GM23338 (cell line): ENCODE data around the gene FHIT. TPM values are rescaled to one million over a fixed set of nuclear protein-coding genes. Genes with fewer than 3 reads are reported as not detected.

Experiments
- ATAC-seq: fragments of 200-7000 bp; cut with Tn5 transposase; 3 replicates; pipeline ENCODE4 v1.9.1; 2020
- DNase-seq: peaks from one replicate; pipeline ENCODE4 v3.0.0-alpha.2; 2015; ENCODE audit warnings: low spot score
- H2AFZ ChIP-seq: fragments of 200-600 bp; sonication (generic); 2 replicates; pipeline ENCODE4 v1.8.0; 2016; ENCODE audit warnings: antibody characterized with exemption, mild to moderate bottlenecking, moderate library complexity
- H3F3A ChIP-seq: fragments of 200-600 bp; sonication (generic); replicated peaks from 2 replicates; pipeline ENCODE4 v1.8.0; 2017; ENCODE audit warnings: antibody characterized with exemption, mixed run types, low read depth
- H3K27ac ChIP-seq: fragments of 200-600 bp; sonication (generic); 2 replicates; pipeline ENCODE4 v1.6.1; 2016; ENCODE audit warnings: low read depth
- H3K27me3 ChIP-seq: fragments of 200-600 bp; sonication (generic); 2 replicates; pipeline ENCODE4 v1.8.0; 2016; ENCODE audit warnings: mild to moderate bottlenecking, mixed run types, moderate library complexity; ENCODE audit not compliant: insufficient read depth
- H3K36me3 ChIP-seq: fragments of 200-600 bp; sonication (generic); 2 replicates; pipeline ENCODE4 v1.8.0; 2016; ENCODE audit warnings: mild to moderate bottlenecking; ENCODE audit not compliant: insufficient read depth
- H3K4me1 ChIP-seq: fragments of 200-600 bp; sonication (generic); 2 replicates; pipeline ENCODE4 v1.8.0; 2016; ENCODE audit warnings: mild to moderate bottlenecking, moderate library complexity; ENCODE audit not compliant: insufficient read depth
- H3K4me2 ChIP-seq: fragments of 200-600 bp; sonication (generic); 2 replicates; pipeline ENCODE4 v1.7.1; 2017; ENCODE audit warnings: mixed run types
- H3K4me3 ChIP-seq: fragments of 200-600 bp; sonication (generic); 2 replicates; pipeline ENCODE4 v1.6.1; 2016; ENCODE audit warnings: mixed run types
- H3K79me2 ChIP-seq: fragments of 200-600 bp; sonication (generic); replicated peaks from 2 replicates; pipeline ENCODE4 v1.8.0; 2017; ENCODE audit warnings: mild to moderate bottlenecking; ENCODE audit not compliant: insufficient read depth
- H3K9me2 ChIP-seq: fragments of 200-600 bp; sonication (generic); 2 replicates; pipeline ENCODE4 v1.8.0; 2017; ENCODE audit not compliant: insufficient read depth
- H4K20me1 ChIP-seq: fragments of 200-600 bp; sonication (generic); replicated peaks from 2 replicates; pipeline ENCODE4 v1.8.0; 2017; ENCODE audit warnings: mild to moderate bottlenecking; ENCODE audit not compliant: insufficient read depth
- H3K27ac Mint-ChIP-seq: 2 replicates; pipeline ENCODE4 v1.8.0; 2020; ENCODE audit warnings: inconsistent platforms, mild to moderate bottlenecking, moderate library complexity, mixed read lengths
- H3K27me3 Mint-ChIP-seq: 3 replicates; pipeline ENCODE4 v1.8.0; 2022; ENCODE audit warnings: low read depth, mild to moderate bottlenecking, moderate library complexity, mixed read lengths, inconsistent platforms; ENCODE audit not compliant: insufficient read depth, poor library complexity
- H3K36me3 Mint-ChIP-seq: 3 replicates; pipeline ENCODE4 v1.8.0; 2021; ENCODE audit warnings: low read depth, mild to moderate bottlenecking, inconsistent platforms, moderate library complexity, mixed read lengths
- H3K4me1 Mint-ChIP-seq: 3 replicates; pipeline ENCODE4 v1.8.0; 2020; ENCODE audit warnings: mild to moderate bottlenecking, inconsistent platforms, mixed read lengths
- H3K4me3 Mint-ChIP-seq: 3 replicates; pipeline ENCODE4 v1.8.0; 2021; ENCODE audit warnings: moderate library complexity, mild to moderate bottlenecking, inconsistent platforms, mixed read lengths
- H3K9me3 Mint-ChIP-seq: 3 replicates; pipeline ENCODE4 v1.8.0; 2020; ENCODE audit warnings: moderate library complexity, mild to moderate bottlenecking, inconsistent platforms, mixed read lengths
- CREB1 ChIP-seq: fragments of 250-450 bp; sonication (Bioruptor Pico); IDR thresholded peaks from 2 replicates; pipeline ENCODE4 v1.5.0; 2020; ENCODE audit warnings: low read depth, mild to moderate bottlenecking, moderate library complexity
- EZH2phosphoT487 ChIP-seq: fragments of 200-600 bp; sonication (generic); IDR thresholded peaks from one replicate; pipeline ENCODE4 v1.8.1; 2018; ENCODE audit warnings: antibody characterized with exemption; ENCODE audit not compliant: unreplicated experiment
- JUNB ChIP-seq: IDR thresholded peaks from one replicate; pipeline ENCODE4 v1.6.1; 2016; ENCODE audit warnings: antibody characterized with exemption; ENCODE audit not compliant: unreplicated experiment
- NANOG ChIP-seq: IDR thresholded peaks from 2 replicates; pipeline ENCODE4 v1.6.1; 2016; ENCODE audit warnings: antibody characterized with exemption, borderline replicate concordance
- POLR2AphosphoS5 ChIP-seq: IDR thresholded peaks from 2 replicates; pipeline ENCODE4 v1.6.1; 2016; ENCODE audit warnings: antibody characterized with exemption, low read depth
- ZNF114 ChIP-seq: fragments of 250-450 bp; sonication (Bioruptor Pico); IDR thresholded peaks from 2 replicates; pipeline ENCODE4 v1.5.0; 2020; ENCODE audit warnings: mild to moderate bottlenecking, moderate library complexity
- ZNF331 ChIP-seq: fragments of 250-450 bp; sonication (Bioruptor Pico); IDR thresholded peaks from 2 replicates; pipeline ENCODE4 v1.5.0; 2020; ENCODE audit warnings: low read depth, mild to moderate bottlenecking, moderate library complexity
- polyA plus RNA-seq: library from polyadenylated mRNA; unstranded; fragments of >200 nt; fragmentation: Nextera tagmentation; extraction: Ambion mirVana; gene quantifications from 2 replicates; pipeline ENCODE4 v1.2.1, GENCODE V29; 2016
- total RNA-seq: library from RNA; depleted of rRNA; stranded (reverse); fragments of >200 nt; shearing (Covaris generic); gene quantifications from 2 replicates; pipeline ENCODE4 v1.2.3, GENCODE V29; 2014
- TF ChIP-seq, protein P1 (sequence below), 2 experiments: fragments of 200-600 bp in 1 of 2; sonication (generic) in 1 of 2; conservative IDR thresholded peaks; 2 replicates each; pipeline versions ENCODE4 v1.5.1 to v1.6.1; 2016 to 2017; ENCODE audit warnings: antibody characterized with exemption in 2 of 2, low read depth in 2 of 2, mild to moderate bottlenecking in 2 of 2, moderate library complexity in 1 of 2
- TF ChIP-seq, protein P2 (sequence below): IDR thresholded peaks from 2 replicates; pipeline ENCODE4 v1.6.1; 2016; ENCODE audit warnings: antibody characterized with exemption
- TF ChIP-seq, protein P3 (sequence below): IDR thresholded peaks from one replicate; pipeline ENCODE4 v1.6.1; 2018; ENCODE audit warnings: antibody characterized with exemption; ENCODE audit not compliant: unreplicated experiment
- TF ChIP-seq, protein P4 (sequence below): fragments of 250-450 bp; sonication (Bioruptor Pico); IDR thresholded peaks from 2 replicates; pipeline ENCODE4 v1.5.0; 2020; ENCODE audit warnings: mild to moderate bottlenecking, moderate library complexity

The FHIT gene
- total and polyA plus RNA-seq, 2 experiments from 2014 or later, result 3.0 to 8.3 TPM

DNA sequence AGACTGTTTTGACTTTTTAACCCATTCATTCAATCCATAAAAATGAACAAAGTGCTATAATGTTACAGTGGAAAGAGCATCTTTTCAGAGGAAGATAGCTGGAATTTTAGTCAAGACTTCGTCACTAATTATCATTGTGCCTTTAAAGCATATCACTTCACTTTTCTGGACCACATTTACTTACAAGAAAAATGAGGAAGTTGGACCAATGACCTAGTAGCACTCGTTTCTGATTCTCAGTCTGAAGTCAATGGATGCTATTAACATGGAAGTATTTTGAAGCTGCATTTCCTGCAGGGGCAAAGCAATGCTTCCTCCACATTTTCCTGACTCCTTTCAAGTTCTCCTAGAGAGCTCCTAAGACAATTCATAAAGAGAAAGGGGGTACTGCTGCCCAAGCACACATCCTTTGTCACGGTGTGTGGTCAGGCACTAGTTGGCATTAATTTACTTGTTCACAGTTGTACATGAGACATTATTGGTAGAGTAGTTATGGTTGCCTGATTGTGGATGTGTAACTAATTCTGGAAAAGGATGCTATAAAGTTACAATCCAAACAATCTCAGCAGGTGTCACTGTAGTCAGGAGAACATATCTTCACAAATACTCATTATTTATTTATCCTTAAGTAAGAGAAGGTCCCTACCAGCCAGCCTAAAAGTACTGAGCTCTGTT, 1049.1 kb downstream of the FHIT start:
- no peaks in the 10 kb centered on the region for H3K36me3 ChIP-seq
- H3K27me3 ChIP-seq, result no peaks in the 10 kb centered on the region
- Mint-ChIP-seq H3K9me3 (no peaks in the 10 kb centered on the region), H3K36me3 (no peaks in the 10 kb centered on the region), H3K27ac (no peak overlapping the region), H3K4me1 (peaks cover 20% of the 10 kb centered on the region), H3K4me3 (no peak overlapping the region), H3K27me3 (no peaks in the 10 kb centered on the region)
- no peak overlapping the region for H3K4me2 ChIP-seq
- H3K4me3 ChIP-seq, result no peak overlapping the region
- H4K20me1 ChIP-seq, result no peaks in the 10 kb centered on the region
- no peaks in the 10 kb centered on the region for H3K79me2 ChIP-seq
- ATAC-seq (no peak), DNase-seq (no peak)
- TF ChIP-seq, protein P1, sequence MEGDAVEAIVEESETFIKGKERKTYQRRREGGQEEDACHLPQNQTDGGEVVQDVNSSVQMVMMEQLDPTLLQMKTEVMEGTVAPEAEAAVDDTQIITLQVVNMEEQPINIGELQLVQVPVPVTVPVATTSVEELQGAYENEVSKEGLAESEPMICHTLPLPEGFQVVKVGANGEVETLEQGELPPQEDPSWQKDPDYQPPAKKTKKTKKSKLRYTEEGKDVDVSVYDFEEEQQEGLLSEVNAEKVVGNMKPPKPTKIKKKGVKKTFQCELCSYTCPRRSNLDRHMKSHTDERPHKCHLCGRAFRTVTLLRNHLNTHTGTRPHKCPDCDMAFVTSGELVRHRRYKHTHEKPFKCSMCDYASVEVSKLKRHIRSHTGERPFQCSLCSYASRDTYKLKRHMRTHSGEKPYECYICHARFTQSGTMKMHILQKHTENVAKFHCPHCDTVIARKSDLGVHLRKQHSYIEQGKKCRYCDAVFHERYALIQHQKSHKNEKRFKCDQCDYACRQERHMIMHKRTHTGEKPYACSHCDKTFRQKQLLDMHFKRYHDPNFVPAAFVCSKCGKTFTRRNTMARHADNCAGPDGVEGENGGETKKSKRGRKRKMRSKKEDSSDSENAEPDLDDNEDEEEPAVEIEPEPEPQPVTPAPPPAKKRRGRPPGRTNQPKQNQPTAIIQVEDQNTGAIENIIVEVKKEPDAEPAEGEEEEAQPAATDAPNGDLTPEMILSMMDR (conservative IDR thresholded peaks at IDR 0.05; ENCODE audit: low read depth in 2 of 2), result no peak
- TF ChIP-seq POLR2AphosphoS5 (no peak), JUNB (no peak), NANOG (no peak), ZNF114 (no peak), ZNF331 (CRISPR knock-in tag) (no peak), EZH2phosphoT487 (no peak), CREB1 (CRISPR knock-in tag) (no peak)
- TF ChIP-seq, protein P2, sequence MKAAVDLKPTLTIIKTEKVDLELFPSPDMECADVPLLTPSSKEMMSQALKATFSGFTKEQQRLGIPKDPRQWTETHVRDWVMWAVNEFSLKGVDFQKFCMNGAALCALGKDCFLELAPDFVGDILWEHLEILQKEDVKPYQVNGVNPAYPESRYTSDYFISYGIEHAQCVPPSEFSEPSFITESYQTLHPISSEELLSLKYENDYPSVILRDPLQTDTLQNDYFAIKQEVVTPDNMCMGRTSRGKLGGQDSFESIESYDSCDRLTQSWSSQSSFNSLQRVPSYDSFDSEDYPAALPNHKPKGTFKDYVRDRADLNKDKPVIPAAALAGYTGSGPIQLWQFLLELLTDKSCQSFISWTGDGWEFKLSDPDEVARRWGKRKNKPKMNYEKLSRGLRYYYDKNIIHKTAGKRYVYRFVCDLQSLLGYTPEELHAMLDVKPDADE, result no peak
- TF ChIP-seq, protein P3, sequence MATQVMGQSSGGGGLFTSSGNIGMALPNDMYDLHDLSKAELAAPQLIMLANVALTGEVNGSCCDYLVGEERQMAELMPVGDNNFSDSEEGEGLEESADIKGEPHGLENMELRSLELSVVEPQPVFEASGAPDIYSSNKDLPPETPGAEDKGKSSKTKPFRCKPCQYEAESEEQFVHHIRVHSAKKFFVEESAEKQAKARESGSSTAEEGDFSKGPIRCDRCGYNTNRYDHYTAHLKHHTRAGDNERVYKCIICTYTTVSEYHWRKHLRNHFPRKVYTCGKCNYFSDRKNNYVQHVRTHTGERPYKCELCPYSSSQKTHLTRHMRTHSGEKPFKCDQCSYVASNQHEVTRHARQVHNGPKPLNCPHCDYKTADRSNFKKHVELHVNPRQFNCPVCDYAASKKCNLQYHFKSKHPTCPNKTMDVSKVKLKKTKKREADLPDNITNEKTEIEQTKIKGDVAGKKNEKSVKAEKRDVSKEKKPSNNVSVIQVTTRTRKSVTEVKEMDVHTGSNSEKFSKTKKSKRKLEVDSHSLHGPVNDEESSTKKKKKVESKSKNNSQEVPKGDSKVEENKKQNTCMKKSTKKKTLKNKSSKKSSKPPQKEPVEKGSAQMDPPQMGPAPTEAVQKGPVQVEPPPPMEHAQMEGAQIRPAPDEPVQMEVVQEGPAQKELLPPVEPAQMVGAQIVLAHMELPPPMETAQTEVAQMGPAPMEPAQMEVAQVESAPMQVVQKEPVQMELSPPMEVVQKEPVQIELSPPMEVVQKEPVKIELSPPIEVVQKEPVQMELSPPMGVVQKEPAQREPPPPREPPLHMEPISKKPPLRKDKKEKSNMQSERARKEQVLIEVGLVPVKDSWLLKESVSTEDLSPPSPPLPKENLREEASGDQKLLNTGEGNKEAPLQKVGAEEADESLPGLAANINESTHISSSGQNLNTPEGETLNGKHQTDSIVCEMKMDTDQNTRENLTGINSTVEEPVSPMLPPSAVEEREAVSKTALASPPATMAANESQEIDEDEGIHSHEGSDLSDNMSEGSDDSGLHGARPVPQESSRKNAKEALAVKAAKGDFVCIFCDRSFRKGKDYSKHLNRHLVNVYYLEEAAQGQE, result no peak
- TF ChIP-seq, protein P4, sequence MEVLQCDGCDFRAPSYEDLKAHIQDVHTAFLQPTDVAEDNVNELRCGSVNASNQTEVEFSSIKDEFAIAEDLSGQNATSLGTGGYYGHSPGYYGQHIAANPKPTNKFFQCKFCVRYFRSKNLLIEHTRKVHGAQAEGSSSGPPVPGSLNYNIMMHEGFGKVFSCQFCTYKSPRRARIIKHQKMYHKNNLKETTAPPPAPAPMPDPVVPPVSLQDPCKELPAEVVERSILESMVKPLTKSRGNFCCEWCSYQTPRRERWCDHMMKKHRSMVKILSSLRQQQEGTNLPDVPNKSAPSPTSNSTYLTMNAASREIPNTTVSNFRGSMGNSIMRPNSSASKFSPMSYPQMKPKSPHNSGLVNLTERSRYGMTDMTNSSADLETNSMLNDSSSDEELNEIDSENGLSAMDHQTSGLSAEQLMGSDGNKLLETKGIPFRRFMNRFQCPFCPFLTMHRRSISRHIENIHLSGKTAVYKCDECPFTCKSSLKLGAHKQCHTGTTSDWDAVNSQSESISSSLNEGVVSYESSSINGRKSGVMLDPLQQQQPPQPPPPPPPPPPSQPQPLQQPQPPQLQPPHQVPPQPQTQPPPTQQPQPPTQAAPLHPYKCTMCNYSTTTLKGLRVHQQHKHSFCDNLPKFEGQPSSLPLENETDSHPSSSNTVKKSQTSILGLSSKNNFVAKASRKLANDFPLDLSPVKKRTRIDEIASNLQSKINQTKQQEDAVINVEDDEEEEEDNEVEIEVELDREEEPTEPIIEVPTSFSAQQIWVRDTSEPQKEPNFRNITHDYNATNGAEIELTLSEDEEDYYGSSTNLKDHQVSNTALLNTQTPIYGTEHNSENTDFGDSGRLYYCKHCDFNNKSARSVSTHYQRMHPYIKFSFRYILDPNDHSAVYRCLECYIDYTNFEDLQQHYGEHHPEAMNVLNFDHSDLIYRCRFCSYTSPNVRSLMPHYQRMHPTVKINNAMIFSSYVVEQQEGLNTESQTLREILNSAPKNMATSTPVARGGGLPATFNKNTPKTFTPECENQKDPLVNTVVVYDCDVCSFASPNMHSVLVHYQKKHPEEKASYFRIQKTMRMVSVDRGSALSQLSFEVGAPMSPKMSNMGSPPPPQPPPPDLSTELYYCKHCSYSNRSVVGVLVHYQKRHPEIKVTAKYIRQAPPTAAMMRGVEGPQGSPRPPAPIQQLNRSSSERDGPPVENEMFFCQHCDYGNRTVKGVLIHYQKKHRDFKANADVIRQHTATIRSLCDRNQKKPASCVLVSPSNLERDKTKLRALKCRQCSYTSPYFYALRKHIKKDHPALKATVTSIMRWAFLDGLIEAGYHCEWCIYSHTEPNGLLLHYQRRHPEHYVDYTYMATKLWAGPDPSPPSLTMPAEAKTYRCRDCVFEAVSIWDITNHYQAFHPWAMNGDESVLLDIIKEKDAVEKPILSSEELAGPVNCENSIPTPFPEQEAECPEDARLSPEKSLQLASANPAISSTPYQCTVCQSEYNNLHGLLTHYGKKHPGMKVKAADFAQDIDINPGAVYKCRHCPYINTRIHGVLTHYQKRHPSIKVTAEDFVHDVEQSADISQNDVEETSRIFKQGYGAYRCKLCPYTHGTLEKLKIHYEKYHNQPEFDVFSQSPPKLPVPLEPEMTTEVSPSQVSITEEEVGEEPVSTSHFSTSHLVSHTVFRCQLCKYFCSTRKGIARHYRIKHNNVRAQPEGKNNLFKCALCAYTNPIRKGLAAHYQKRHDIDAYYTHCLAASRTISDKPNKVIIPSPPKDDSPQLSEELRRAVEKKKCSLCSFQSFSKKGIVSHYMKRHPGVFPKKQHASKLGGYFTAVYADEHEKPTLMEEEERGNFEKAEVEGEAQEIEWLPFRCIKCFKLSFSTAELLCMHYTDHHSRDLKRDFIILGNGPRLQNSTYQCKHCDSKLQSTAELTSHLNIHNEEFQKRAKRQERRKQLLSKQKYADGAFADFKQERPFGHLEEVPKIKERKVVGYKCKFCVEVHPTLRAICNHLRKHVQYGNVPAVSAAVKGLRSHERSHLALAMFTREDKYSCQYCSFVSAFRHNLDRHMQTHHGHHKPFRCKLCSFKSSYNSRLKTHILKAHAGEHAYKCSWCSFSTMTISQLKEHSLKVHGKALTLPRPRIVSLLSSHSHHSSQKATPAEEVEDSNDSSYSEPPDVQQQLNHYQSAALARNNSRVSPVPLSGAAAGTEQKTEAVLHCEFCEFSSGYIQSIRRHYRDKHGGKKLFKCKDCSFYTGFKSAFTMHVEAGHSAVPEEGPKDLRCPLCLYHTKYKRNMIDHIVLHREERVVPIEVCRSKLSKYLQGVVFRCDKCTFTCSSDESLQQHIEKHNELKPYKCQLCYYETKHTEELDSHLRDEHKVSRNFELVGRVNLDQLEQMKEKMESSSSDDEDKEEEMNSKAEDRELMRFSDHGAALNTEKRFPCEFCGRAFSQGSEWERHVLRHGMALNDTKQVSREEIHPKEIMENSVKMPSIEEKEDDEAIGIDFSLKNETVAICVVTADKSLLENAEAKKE (CRISPR knock-in tag), result no peak
- no peak overlapping the region for H3K27ac ChIP-seq
- H2AFZ ChIP-seq, result no peak overlapping the region
- peaks cover 5% of the 10 kb centered on the region; the same call in 1 of the 2 replicates for H3K9me2 ChIP-seq
- H3K4me1 ChIP-seq, result no peaks in the 10 kb centered on the region
- H3F3A ChIP-seq, result no peaks in the 10 kb centered on the region
